ENCODE results near the gene IMMP2L. TPM values are rescaled to one million over a fixed set of nuclear protein-coding genes. Genes with fewer than 3 reads are reported as not detected.

IMMP2L gene
- total RNA-seq, 1 experiment from 2014 or later: 17.2 TPM

- Histone ChIP-seq H3K4me1 (ENCODE audit: low read length) (no peaks in the 10 kb centered on the region), H3K9me3 (ENCODE audit: low read length) (no peaks in the 10 kb centered on the region), H3K9ac (ENCODE audit: low read length) (no peak overlapping the region), H3K27me3 (ENCODE audit: low read length) (no peaks in the 10 kb centered on the region), H3K36me3 (ENCODE audit: insufficient read depth, low read length) (no peaks in the 10 kb centered on the region), H4K20me1 (ENCODE audit: insufficient read depth, low read depth, low read length) (no peaks in the 10 kb centered on the region), H3K27ac (ENCODE audit: low read length) (no peak overlapping the region), H2AFZ (ENCODE audit: low read length) (no peak overlapping the region), H3K79me2 (ENCODE audit: low read length) (no peaks in the 10 kb centered on the region), H3K9me2 (replicated peaks; ENCODE audit: insufficient read depth, low read length) (no peaks in the 10 kb centered on the region), H3K4me3 (ENCODE audit: low read length) (no peak overlapping the region), H3K4me2 (ENCODE audit: low read depth, low read length, poor library complexity, severe bottlenecking) (no peak overlapping the region)
- no peak for DNase-seq
These were observed 192.3 kb downstream of the IMMP2L start for GRCh38 chr7:111370002-111370401.

- no peak for DNase-seq
- Histone ChIP-seq H3K27ac (ENCODE audit: low read length) (no peak overlapping the region), H3K4me2 (ENCODE audit: low read depth, low read length, poor library complexity, severe bottlenecking) (no peak overlapping the region), H3K79me2 (ENCODE audit: low read length) (no peaks in the 10 kb centered on the region), H3K9me2 (replicated peaks; ENCODE audit: insufficient read depth, low read length) (no peaks in the 10 kb centered on the region), H4K20me1 (ENCODE audit: insufficient read depth, low read depth, low read length) (no peaks in the 10 kb centered on the region), H3K4me3 (ENCODE audit: low read length) (no peak overlapping the region), H3K9me3 (ENCODE audit: low read length) (no peaks in the 10 kb centered on the region), H3K27me3 (ENCODE audit: low read length) (no peaks in the 10 kb centered on the region), H3K4me1 (ENCODE audit: low read length) (no peaks in the 10 kb centered on the region), H2AFZ (ENCODE audit: low read length) (no peak overlapping the region), H3K9ac (ENCODE audit: low read length) (no peak overlapping the region), H3K36me3 (ENCODE audit: insufficient read depth, low read length) (no peaks in the 10 kb centered on the region)
These were observed 193.8 kb downstream of the IMMP2L start for GRCh38 chr7:111368381-111369065.

- Histone ChIP-seq H3K4me1 (ENCODE audit: low read length) (no peaks in the 10 kb centered on the region), H4K20me1 (ENCODE audit: insufficient read depth, low read depth, low read length) (no peaks in the 10 kb centered on the region), H2AFZ (ENCODE audit: low read length) (no peak overlapping the region), H3K79me2 (ENCODE audit: low read length) (no peaks in the 10 kb centered on the region), H3K9ac (ENCODE audit: low read length) (no peak overlapping the region), H3K9me3 (ENCODE audit: low read length) (no peaks in the 10 kb centered on the region), H3K4me3 (ENCODE audit: low read length) (no peak overlapping the region), H3K27me3 (ENCODE audit: low read length) (no peaks in the 10 kb centered on the region), H3K36me3 (ENCODE audit: insufficient read depth, low read length) (no peaks in the 10 kb centered on the region), H3K4me2 (ENCODE audit: low read depth, low read length, poor library complexity, severe bottlenecking) (no peak overlapping the region), H3K9me2 (replicated peaks; ENCODE audit: insufficient read depth, low read length) (no peaks in the 10 kb centered on the region), H3K27ac (ENCODE audit: low read length) (no peak overlapping the region)
- no peak for DNase-seq
These were observed 197.9 kb downstream of the IMMP2L start for GRCh38 chr7:111364413-111364812.

- no peaks in the 10 kb centered on the region for H4K20me1 ChIP-seq (ENCODE audit: insufficient read depth, low read depth, low read length)
- no peaks in the 10 kb centered on the region for H3K27me3 ChIP-seq (ENCODE audit: low read length)
- no peaks in the 10 kb centered on the region for H3K9me3 ChIP-seq (ENCODE audit: low read length)
- no peaks in the 10 kb centered on the region for H3K79me2 ChIP-seq (ENCODE audit: low read length)
- H3K4me1 ChIP-seq (ENCODE audit: low read length): no peaks in the 10 kb centered on the region
- no peak overlapping the region for H3K4me2 ChIP-seq (ENCODE audit: low read depth, low read length, poor library complexity, severe bottlenecking)
- no peaks in the 10 kb centered on the region for H3K9me2 ChIP-seq (replicated peaks; ENCODE audit: insufficient read depth, low read length)
- no peak overlapping the region for H3K9ac ChIP-seq (ENCODE audit: low read length)
- DNase-seq: no peak
- H3K36me3 ChIP-seq (ENCODE audit: insufficient read depth, low read length): no peaks in the 10 kb centered on the region
- H3K27ac ChIP-seq (ENCODE audit: low read length): no peak overlapping the region
- no peak overlapping the region for H3K4me3 ChIP-seq (ENCODE audit: low read length)
- no peak overlapping the region for H2AFZ ChIP-seq (ENCODE audit: low read length)
These were observed 199.2 kb downstream of the IMMP2L start for GRCh38 chr7:111363099-111363498.

- DNase-seq: no peak
- Histone ChIP-seq H4K20me1 (ENCODE audit: insufficient read depth, low read depth, low read length) (no peaks in the 10 kb centered on the region), H3K4me3 (ENCODE audit: low read length) (no peak overlapping the region), H3K4me2 (ENCODE audit: low read depth, low read length, poor library complexity, severe bottlenecking) (no peak overlapping the region), H3K9me3 (ENCODE audit: low read length) (no peaks in the 10 kb centered on the region), H3K27ac (ENCODE audit: low read length) (no peak overlapping the region), H2AFZ (ENCODE audit: low read length) (no peak overlapping the region), H3K36me3 (ENCODE audit: insufficient read depth, low read length) (no peaks in the 10 kb centered on the region), H3K9me2 (replicated peaks; ENCODE audit: insufficient read depth, low read length) (no peaks in the 10 kb centered on the region), H3K27me3 (ENCODE audit: low read length) (no peaks in the 10 kb centered on the region), H3K4me1 (ENCODE audit: low read length) (no peaks in the 10 kb centered on the region), H3K79me2 (ENCODE audit: low read length) (no peaks in the 10 kb centered on the region), H3K9ac (ENCODE audit: low read length) (no peak overlapping the region)
These were observed 199.7 kb downstream of the IMMP2L start for GRCh38 chr7:111362506-111363054.

GRCh38 chr7:111358915-111359314, 203.4 kb downstream of the IMMP2L start:
- Histone ChIP-seq H2AFZ (ENCODE audit: low read length) (no peak overlapping the region), H3K36me3 (ENCODE audit: insufficient read depth, low read length) (no peaks in the 10 kb centered on the region), H3K79me2 (ENCODE audit: low read length) (no peaks in the 10 kb centered on the region), H4K20me1 (ENCODE audit: insufficient read depth, low read depth, low read length) (no peaks in the 10 kb centered on the region), H3K27me3 (ENCODE audit: low read length) (no peaks in the 10 kb centered on the region), H3K9me3 (ENCODE audit: low read length) (no peaks in the 10 kb centered on the region), H3K9ac (ENCODE audit: low read length) (no peak overlapping the region), H3K9me2 (replicated peaks; ENCODE audit: insufficient read depth, low read length) (no peaks in the 10 kb centered on the region), H3K4me3 (ENCODE audit: low read length) (no peak overlapping the region), H3K4me2 (ENCODE audit: low read depth, low read length, poor library complexity, severe bottlenecking) (no peak overlapping the region), H3K4me1 (ENCODE audit: low read length) (no peaks in the 10 kb centered on the region), H3K27ac (ENCODE audit: low read length) (no peak overlapping the region)
- DNase-seq: no peak

- H3K79me2 ChIP-seq (ENCODE audit: low read length): no peaks in the 10 kb centered on the region
- H3K4me1 ChIP-seq (ENCODE audit: low read length): no peaks in the 10 kb centered on the region
- H3K27ac ChIP-seq (ENCODE audit: low read length): no peak overlapping the region
- no peak overlapping the region for H3K4me2 ChIP-seq (ENCODE audit: low read depth, low read length, poor library complexity, severe bottlenecking)
- H3K9me2 ChIP-seq (replicated peaks; ENCODE audit: insufficient read depth, low read length): no peaks in the 10 kb centered on the region
- H3K9ac ChIP-seq (ENCODE audit: low read length): no peak overlapping the region
- no peaks in the 10 kb centered on the region for H3K36me3 ChIP-seq (ENCODE audit: insufficient read depth, low read length)
- DNase-seq: no peak
- no peak overlapping the region for H3K4me3 ChIP-seq (ENCODE audit: low read length)
- H2AFZ ChIP-seq (ENCODE audit: low read length): no peak overlapping the region
- H3K27me3 ChIP-seq (ENCODE audit: low read length): no peaks in the 10 kb centered on the region
- no peaks in the 10 kb centered on the region for H4K20me1 ChIP-seq (ENCODE audit: insufficient read depth, low read depth, low read length)
- H3K9me3 ChIP-seq (ENCODE audit: low read length): no peaks in the 10 kb centered on the region
These were observed 204.6 kb downstream of the IMMP2L start for GRCh38 chr7:111357691-111358090.

- no peak overlapping the region for H3K9ac ChIP-seq (ENCODE audit: low read length)
- H3K27me3 ChIP-seq (ENCODE audit: low read length): no peaks in the 10 kb centered on the region
- H2AFZ ChIP-seq (ENCODE audit: low read length): no peak overlapping the region
- H3K4me3 ChIP-seq (ENCODE audit: low read length): no peak overlapping the region
- no peak for DNase-seq
- H3K9me3 ChIP-seq (ENCODE audit: low read length): no peaks in the 10 kb centered on the region
- no peaks in the 10 kb centered on the region for H3K36me3 ChIP-seq (ENCODE audit: insufficient read depth, low read length)
- no peaks in the 10 kb centered on the region for H3K79me2 ChIP-seq (ENCODE audit: low read length)
- no peaks in the 10 kb centered on the region for H3K4me1 ChIP-seq (ENCODE audit: low read length)
- H3K27ac ChIP-seq (ENCODE audit: low read length): no peak overlapping the region
- H4K20me1 ChIP-seq (ENCODE audit: insufficient read depth, low read depth, low read length): no peaks in the 10 kb centered on the region
- no peak overlapping the region for H3K4me2 ChIP-seq (ENCODE audit: low read depth, low read length, poor library complexity, severe bottlenecking)
- no peaks in the 10 kb centered on the region for H3K9me2 ChIP-seq (replicated peaks; ENCODE audit: insufficient read depth, low read length)
These were observed 205.4 kb downstream of the IMMP2L start for GRCh38 chr7:111356941-111357340.

Data from Karpas-422 (cell line).